H9 (cell line): ENCODE data around the gene STK38. TPM values are rescaled to one million over a fixed set of nuclear protein-coding genes. Genes with fewer than 3 reads are reported as not detected.
"Not testable (repeated sequence)": the region's sequence is repeated elsewhere in the genome, so short reads cannot be mapped to it uniquely, and the experiment has no call there.

Experiments used
- DNase-seq: peaks from one replicate; pipeline ENCODE4 v3.0.0-alpha.2; 2017
- H2AFZ ChIP-seq: one replicate; pipeline ENCODE4 v1.6.1; 2013; ENCODE audit warnings: mild to moderate bottlenecking, low read length, control low read depth, moderate library complexity
- H2AK5ac ChIP-seq: 2 replicates; pipeline ENCODE4 v1.6.1; 2013; ENCODE audit warnings: low read length, control low read depth, mixed read lengths; ENCODE audit not compliant: insufficient read length
- H2BK120ac ChIP-seq: one replicate; pipeline ENCODE4 v1.6.1; 2013; ENCODE audit warnings: low read depth, mild to moderate bottlenecking, low read length, control low read depth, inconsistent platforms; ENCODE audit not compliant: poor library complexity, severe bottlenecking
- H2BK12ac ChIP-seq: 2 replicates; pipeline ENCODE4 v1.6.1; 2013; ENCODE audit warnings: low read length, control low read depth, mixed read lengths, low read depth; ENCODE audit not compliant: insufficient read length
- H2BK15ac ChIP-seq: 2 replicates; pipeline ENCODE4 v1.6.1; 2013; ENCODE audit warnings: low read depth, low read length, control low read depth
- H2BK20ac ChIP-seq: one replicate; pipeline ENCODE4 v1.6.1; 2013; ENCODE audit warnings: low read depth, mild to moderate bottlenecking, low read length, control low read depth, inconsistent platforms; ENCODE audit not compliant: poor library complexity, severe bottlenecking
- H2BK5ac ChIP-seq: 2 replicates; pipeline ENCODE4 v1.6.1; 2013; ENCODE audit warnings: low read length, control low read depth, mixed read lengths; ENCODE audit not compliant: insufficient read length
- H3K14ac ChIP-seq: 2 replicates; pipeline ENCODE4 v1.6.1; 2013; ENCODE audit warnings: low read length, control low read depth; ENCODE audit not compliant: insufficient read depth
- H3K18ac ChIP-seq: 2 replicates; pipeline ENCODE4 v1.6.1; 2013; ENCODE audit warnings: low read depth, mild to moderate bottlenecking, mixed read lengths, low read length, control low read depth; ENCODE audit not compliant: insufficient read length
- H3K23ac ChIP-seq: 2 replicates; pipeline ENCODE4 v1.6.1; 2013; ENCODE audit warnings: low read length, control low read depth, mixed read lengths, low read depth; ENCODE audit not compliant: insufficient read length
- H3K23me2 ChIP-seq: 2 replicates; pipeline ENCODE4 v1.6.1; 2013; ENCODE audit warnings: low read depth, mild to moderate bottlenecking, mixed read lengths, low read length, control low read depth; ENCODE audit not compliant: insufficient read length, poor library complexity, severe bottlenecking
- H3K27ac ChIP-seq: 2 replicates; pipeline ENCODE4 v1.5.1; 2013; ENCODE audit warnings: low read length, control low read depth, mixed read lengths, low read depth; ENCODE audit not compliant: insufficient read length
- H3K27me3 ChIP-seq: 2 replicates; pipeline ENCODE4 v1.6.1; 2013; ENCODE audit warnings: low read length, control low read depth, inconsistent platforms; ENCODE audit not compliant: insufficient read depth
- H3K4ac ChIP-seq: 2 replicates; pipeline ENCODE4 v1.6.1; 2013; ENCODE audit warnings: low read depth, mild to moderate bottlenecking, control low read depth, inconsistent platforms, low read length, moderate library complexity
- H3K4me1 ChIP-seq: 2 replicates; pipeline ENCODE4 v1.6.1; 2013; ENCODE audit warnings: low read length, control low read depth, inconsistent platforms; ENCODE audit not compliant: insufficient read depth
- H3K4me2 ChIP-seq: 2 replicates; pipeline ENCODE4 v1.6.1; 2013; ENCODE audit warnings: low read length, control low read depth, mixed read lengths; ENCODE audit not compliant: insufficient read length, insufficient read depth
- H3K56ac ChIP-seq: 2 replicates; pipeline ENCODE4 v1.6.1; 2013; ENCODE audit warnings: low read depth, mild to moderate bottlenecking, mixed read lengths, low read length, control low read depth; ENCODE audit not compliant: insufficient read length
- H3K79me1 ChIP-seq: 2 replicates; pipeline ENCODE4 v1.6.1; 2013; ENCODE audit warnings: low read depth, mild to moderate bottlenecking, moderate library complexity, low read length, control low read depth, inconsistent platforms; ENCODE audit not compliant: insufficient read depth, poor library complexity, severe bottlenecking
- H3K79me2 ChIP-seq: 2 replicates; pipeline ENCODE4 v1.6.1; 2013; ENCODE audit warnings: low read length, control low read depth, inconsistent platforms; ENCODE audit not compliant: insufficient read depth
- H3K9ac ChIP-seq: 2 replicates; pipeline ENCODE4 v1.6.1; 2013; ENCODE audit warnings: low read length, control low read depth, mixed read lengths; ENCODE audit not compliant: insufficient read length; ENCODE audit errors: extremely low read depth
- H3K9me3 ChIP-seq: one replicate; pipeline ENCODE4 v1.6.1; 2013; ENCODE audit warnings: low read depth, low read length, inconsistent platforms; ENCODE audit not compliant: control insufficient read depth
- H3T11ph ChIP-seq: one replicate; pipeline ENCODE4 v1.6.1; 2013; ENCODE audit warnings: mild to moderate bottlenecking, low read length, control low read depth, inconsistent platforms
- H4K20me1 ChIP-seq: one replicate; pipeline ENCODE4 v1.6.1; 2013; ENCODE audit not compliant: control insufficient read depth, insufficient read length, insufficient read depth
- H4K5ac ChIP-seq: 2 replicates; pipeline ENCODE4 v1.6.1; 2013; ENCODE audit warnings: low read depth, mild to moderate bottlenecking, mixed read lengths, low read length, control low read depth; ENCODE audit not compliant: insufficient read length
- H4K8ac ChIP-seq: replicated peaks from 2 replicates; pipeline ENCODE4 v1.6.1; 2013; ENCODE audit warnings: low read length, control low read depth, mixed read lengths, low read depth; ENCODE audit not compliant: insufficient read length
- H4K91ac ChIP-seq: 2 replicates; pipeline ENCODE4 v1.6.1; 2013; ENCODE audit warnings: low read depth, mild to moderate bottlenecking, moderate library complexity, mixed read lengths, low read length, control low read depth; ENCODE audit not compliant: insufficient read length
- H3K27ac Mint-ChIP-seq, 3 experiments: 2 replicates in 2 of 3; 3 replicates in 1 of 3; pipeline ENCODE4 v1.8.0; 2020 to 2021; ENCODE audit warnings: mixed read lengths in 3 of 3, mild to moderate bottlenecking in 1 of 3, moderate library complexity in 1 of 3
- H3K27me3 Mint-ChIP-seq: 2 replicates; pipeline ENCODE4 v1.8.0; 2021; ENCODE audit warnings: low read depth, mild to moderate bottlenecking, moderate library complexity, mixed read lengths
- H3K36me3 Mint-ChIP-seq, 3 experiments: 2 replicates in 2 of 3; 3 replicates in 1 of 3; pipeline ENCODE4 v1.8.0; 2020 to 2021; ENCODE audit warnings: low read depth in 3 of 3, mixed read lengths in 3 of 3; ENCODE audit not compliant: insufficient read depth in 1 of 3
- H3K4me1 Mint-ChIP-seq, 2 experiments: 2 replicates each; pipeline ENCODE4 v1.8.0; 2020; ENCODE audit warnings: mixed read lengths in 2 of 2
- H3K4me3 Mint-ChIP-seq, 2 experiments: 2 replicates in 1 of 2; 3 replicates in 1 of 2; pipeline ENCODE4 v1.8.0; 2020 to 2021; ENCODE audit warnings: mild to moderate bottlenecking in 2 of 2, mixed read lengths in 2 of 2, moderate library complexity in 1 of 2
- H3K9me3 Mint-ChIP-seq, 2 experiments: 2 replicates in 1 of 2; 3 replicates in 1 of 2; pipeline ENCODE4 v1.8.0; 2020; ENCODE audit warnings: mild to moderate bottlenecking in 2 of 2, mixed read lengths in 2 of 2, moderate library complexity in 1 of 2
- WGBS: extraction: QIAGEN DNeasy Blood & Tissue Kit; methylation state at CpG from one replicate; pipeline ENCODE4 v1.1.7; 2013; ENCODE audit warnings: missing lambda C conversion rate, low lambda C conversion rate, mixed read lengths; ENCODE audit not compliant: insufficient read length; ENCODE audit errors: extremely low coverage; 5-methylcytosine and 5-hydroxymethylcytosine counted together
- total RNA-seq: library from RNA; stranded (reverse); gene quantifications from 2 replicates; pipeline ENCODE4 v1.2.1, GENCODE V29; 2021
- TF ChIP-seq, protein P1 (sequence below): fragments of 200-600 bp; sonication (generic); conservative IDR thresholded peaks from 3 replicates; pipeline ENCODE4 v1.8.0; 2021; ENCODE audit warnings: antibody characterized with exemption, mild to moderate bottlenecking

STK38 gene
- total RNA-seq, 1 experiment from 2014 or later, result 17.5 TPM

DNA sequence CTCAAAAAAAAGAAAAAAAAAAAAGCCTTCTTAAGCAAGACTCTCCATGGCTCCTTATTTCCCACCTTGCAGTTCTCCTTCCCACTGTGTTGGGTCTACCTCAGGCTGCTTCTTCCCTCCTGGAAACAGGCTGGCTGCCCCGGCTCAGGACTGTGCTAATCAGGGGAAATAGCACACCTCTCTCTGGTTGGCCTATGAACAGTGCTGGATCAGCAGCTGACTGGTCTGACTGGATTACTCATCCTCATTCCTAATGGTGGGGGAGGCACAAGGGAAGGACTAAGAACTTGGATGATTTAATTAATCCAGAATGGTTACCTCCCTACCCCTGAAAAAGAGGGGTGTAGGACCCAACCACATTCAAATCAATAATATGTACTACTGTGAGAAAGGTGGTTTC, 43.0 kb upstream of the STK38 start:
- Histone ChIP-seq H3K4me1 (no peaks in the 10 kb centered on the region), H3K4ac (no peak overlapping the region), H3K18ac (no peak overlapping the region), H3T11ph (no peak overlapping the region), H2BK5ac (no peak overlapping the region), H2BK120ac (no peak overlapping the region), H3K56ac (no peak overlapping the region), H3K27ac (no peak overlapping the region), H2BK20ac (no peak overlapping the region), H2AFZ (no peak overlapping the region), H3K79me2 (peaks cover 9% of the 10 kb centered on the region), H2BK12ac (no peak overlapping the region), H3K79me1 (no peaks in the 10 kb centered on the region), H3K23ac (no peak overlapping the region), H3K23me2 (peaks cover 5% of the 10 kb centered on the region), H3K4me2 (no peak overlapping the region), H3K9me3 (no peaks in the 10 kb centered on the region), H4K5ac (no peak overlapping the region), H2BK15ac (no peak overlapping the region), H4K8ac (no peak overlapping the region), H4K91ac (no peak overlapping the region), H3K14ac (no peak overlapping the region), H3K27me3 (no peaks in the 10 kb centered on the region), H3K9ac (no peak overlapping the region), H2AK5ac (no peak overlapping the region), H4K20me1 (no peaks in the 10 kb centered on the region)
- no CpG with 5 or more reads among the region's 1 CpG for WGBS
- H3K9me3 Mint-ChIP-seq, result peaks cover 8 to 11% of the 10 kb centered on the region in 2 experiments; a peak in 4 of 5 replicates
- TF ChIP-seq, protein P1, sequence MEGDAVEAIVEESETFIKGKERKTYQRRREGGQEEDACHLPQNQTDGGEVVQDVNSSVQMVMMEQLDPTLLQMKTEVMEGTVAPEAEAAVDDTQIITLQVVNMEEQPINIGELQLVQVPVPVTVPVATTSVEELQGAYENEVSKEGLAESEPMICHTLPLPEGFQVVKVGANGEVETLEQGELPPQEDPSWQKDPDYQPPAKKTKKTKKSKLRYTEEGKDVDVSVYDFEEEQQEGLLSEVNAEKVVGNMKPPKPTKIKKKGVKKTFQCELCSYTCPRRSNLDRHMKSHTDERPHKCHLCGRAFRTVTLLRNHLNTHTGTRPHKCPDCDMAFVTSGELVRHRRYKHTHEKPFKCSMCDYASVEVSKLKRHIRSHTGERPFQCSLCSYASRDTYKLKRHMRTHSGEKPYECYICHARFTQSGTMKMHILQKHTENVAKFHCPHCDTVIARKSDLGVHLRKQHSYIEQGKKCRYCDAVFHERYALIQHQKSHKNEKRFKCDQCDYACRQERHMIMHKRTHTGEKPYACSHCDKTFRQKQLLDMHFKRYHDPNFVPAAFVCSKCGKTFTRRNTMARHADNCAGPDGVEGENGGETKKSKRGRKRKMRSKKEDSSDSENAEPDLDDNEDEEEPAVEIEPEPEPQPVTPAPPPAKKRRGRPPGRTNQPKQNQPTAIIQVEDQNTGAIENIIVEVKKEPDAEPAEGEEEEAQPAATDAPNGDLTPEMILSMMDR, result no peak
- no peak overlapping the region for H3K4me3 Mint-ChIP-seq
- DNase-seq, result no peak
- no peak overlapping the region; a peak in 1 of 7 replicates for H3K27ac Mint-ChIP-seq
- peaks cover 10 to 13% (median 12%) of the 10 kb centered on the region in 3 experiments for H3K36me3 Mint-ChIP-seq
- peaks cover 7 to 9% of the 10 kb centered on the region in 2 experiments; a peak in 3 of 4 replicates for H3K4me1 Mint-ChIP-seq
- peaks cover 4% of the 10 kb centered on the region for H3K27me3 Mint-ChIP-seq

DNA sequence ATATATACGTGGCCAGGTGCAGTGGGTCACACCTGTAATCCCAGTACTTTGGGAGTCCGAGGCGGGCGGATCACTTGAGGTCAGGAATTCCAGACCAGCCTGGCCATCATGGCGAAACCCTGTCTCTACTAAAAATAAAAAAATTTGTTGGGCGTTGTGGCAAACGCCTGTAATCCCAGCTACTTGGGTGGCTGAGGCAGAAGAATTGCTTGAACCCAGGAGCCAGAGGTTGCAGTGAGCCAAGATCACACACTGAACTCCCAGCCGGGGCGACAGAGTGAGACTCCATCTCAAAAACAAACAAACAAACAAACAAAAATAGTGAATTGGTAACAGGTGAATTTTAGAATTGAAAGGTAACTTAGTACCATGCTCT, 41.7 kb upstream of the STK38 start:
- not testable (repeated sequence) for H3K23me2 ChIP-seq, H3K18ac ChIP-seq, H3K4ac ChIP-seq, H3K23ac ChIP-seq, H3K27me3 Mint-ChIP-seq, H2BK5ac ChIP-seq, H2BK20ac ChIP-seq, H4K20me1 ChIP-seq, H3K9me3 Mint-ChIP-seq, H3K4me3 Mint-ChIP-seq, H3T11ph ChIP-seq, H3K4me1 Mint-ChIP-seq, H3K79me2 ChIP-seq, H3K27ac Mint-ChIP-seq, H2AK5ac ChIP-seq, H2BK15ac ChIP-seq, H3K9me3 ChIP-seq, H3K14ac ChIP-seq, H2BK120ac ChIP-seq, H3K27ac ChIP-seq, H3K56ac ChIP-seq, H4K8ac ChIP-seq, H2AFZ ChIP-seq, H3K9ac ChIP-seq, H3K4me2 ChIP-seq, H3K36me3 Mint-ChIP-seq, H4K5ac ChIP-seq, H2BK12ac ChIP-seq, H3K79me1 ChIP-seq, DNase-seq, H3K27me3 ChIP-seq, H3K4me1 ChIP-seq, H4K91ac ChIP-seq
- WGBS, result no CpG with 5 or more reads among the region's 9 CpGs
